Testis (tissue), 3 donors: ENCODE measurements around the gene CACNA2D4. TPM values are rescaled to one million over a fixed set of nuclear protein-coding genes. Genes with fewer than 3 reads are reported as not detected.

Experiments used
- DNase-seq: peaks from one replicate; pipeline ENCODE4 v3.0.0-alpha.2; 2019
- H3K27ac ChIP-seq, 2 donors: fragments of 200-600 bp; sonication (generic); one replicate each; pipeline ENCODE4 v1.5.1; 2019
- H3K27me3 ChIP-seq: fragments of 200-600 bp; sonication (generic); one replicate; pipeline ENCODE4 v1.5.1; 2019
- H3K36me3 ChIP-seq: fragments of 200-600 bp; sonication (generic); one replicate; pipeline ENCODE4 v1.5.1; 2017; ENCODE audit warnings: low read depth; ENCODE audit errors: missing control alignments
- H3K4me1 ChIP-seq: fragments of 200-600 bp; sonication (generic); one replicate; pipeline ENCODE4 v1.5.1; 2019
- H3K4me3 ChIP-seq, 2 donors: fragments of 200-600 bp; sonication (generic); one replicate each; pipeline ENCODE4 v1.5.1; 2017 to 2019
- H3K9me3 ChIP-seq: fragments of 200-600 bp; sonication (generic); one replicate; pipeline ENCODE4 v1.5.1; 2017
- CTCF ChIP-seq, 3 experiments: fragments of 450-650 bp in 2 of 3; fragments of 200-600 bp in 1 of 3; sonication (generic) in 1 of 3; IDR thresholded peaks; one replicate each; pipeline ENCODE4 v1.5.1; 2016 to 2019; ENCODE audit warnings: antibody characterized with exemption in 3 of 3, mild to moderate bottlenecking in 2 of 3, moderate library complexity in 1 of 3
- POLR2A ChIP-seq: fragments of 450-650 bp; IDR thresholded peaks from one replicate; pipeline ENCODE4 v1.6.1; 2017; ENCODE audit warnings: antibody characterized with exemption, mild to moderate bottlenecking, moderate library complexity
- WGBS, 2 donors: methylation state at CpG; one replicate each; pipeline ENCODE4 v1.1.5; 2018; 5-methylcytosine and 5-hydroxymethylcytosine counted together
- intact Hi-C: fragments of 100-400 bp; cut with DNase I; formaldehyde crosslinking; loops from one replicate; pipeline ENCODE4 v1.15.1; 2023; ENCODE audit warnings: low total_unique reads
- polyA plus RNA-seq: library from polyadenylated mRNA; stranded (reverse); fragments of 350-450 nt; fragmentation: Illumina TruSeq; extraction: RNeasy Lipid Tissue Mini Kit (QIAGEN cat#74804); gene quantifications from one replicate; pipeline ENCODE4 v1.2.3, GENCODE V29; 2014; ENCODE audit warnings: low read depth, low replicate concordance; ENCODE audit not compliant: insufficient read depth
- total RNA-seq, 2 donors: library from RNA; depleted of rRNA; stranded (reverse); fragments of >200 nt; gene quantifications; one replicate each; pipeline ENCODE4 v1.2.3, GENCODE V29; 2016

CACNA2D4 gene
- total and polyA plus RNA-seq, 3 donors from 2014 or later: 10.8 to 18.3 (median 15.8) TPM

DNA sequence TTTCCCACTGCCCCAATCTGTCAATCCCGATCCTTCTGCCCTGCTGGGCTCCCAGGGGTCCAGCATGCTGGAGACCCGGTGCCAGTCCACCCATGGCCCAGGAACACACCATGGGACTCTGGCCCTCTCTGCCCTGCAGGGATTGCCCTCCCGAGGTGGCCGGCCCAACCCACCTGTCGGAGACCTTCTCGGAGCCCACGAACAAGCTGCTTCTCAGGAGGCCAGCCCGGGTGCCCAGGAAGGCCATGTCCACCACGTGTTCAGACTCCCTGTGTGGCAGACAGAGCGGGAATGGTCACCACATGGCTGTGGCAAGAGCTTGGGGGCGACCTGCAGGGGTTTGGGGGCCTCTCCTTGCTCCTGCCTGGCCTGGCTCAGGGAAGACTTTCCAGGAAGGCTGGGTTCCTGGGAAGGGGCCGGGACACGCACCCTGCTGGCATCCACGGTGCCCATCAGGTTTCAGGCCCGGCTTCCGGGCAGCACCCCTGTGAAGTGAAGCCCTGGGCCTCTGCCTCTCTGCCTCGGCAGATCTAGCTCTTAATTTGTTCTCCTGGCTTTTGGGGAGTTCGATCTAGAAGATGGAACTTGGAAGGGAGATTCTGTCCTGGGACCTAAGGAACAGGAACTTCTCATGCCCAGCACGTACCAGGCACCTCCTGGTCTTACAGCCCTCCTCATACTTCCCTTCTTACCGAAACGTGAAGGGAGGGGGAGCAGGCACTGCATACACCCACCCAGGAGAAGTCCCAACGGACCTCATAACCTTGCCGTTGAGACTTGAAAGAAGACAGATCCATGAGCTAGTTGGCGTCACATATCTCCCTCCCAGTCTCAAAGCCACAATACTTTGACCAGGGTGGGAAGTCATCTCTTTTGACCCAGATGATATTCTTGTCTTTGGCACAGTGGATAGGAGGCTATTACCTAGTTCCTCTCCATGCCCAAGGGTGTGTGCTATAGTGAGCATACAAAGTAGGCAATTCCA, 71.7 kb downstream of the CACNA2D4 start:
- Histone ChIP-seq H3K4me1 (no peaks in the 10 kb centered on the region), H3K27me3 (no peaks in the 10 kb centered on the region), H3K4me3 (no peak overlapping the region), H3K9me3 (no peaks in the 10 kb centered on the region), H3K36me3 (no peaks in the 10 kb centered on the region), H3K27ac (no peak overlapping the region)
- TF ChIP-seq CTCF (IDR thresholded peaks at IDR 0.05) (no peak), POLR2A (no peak)
- intact Hi-C loops: no loop called here
- WGBS, 2 donors: 91 to 94% methylated on average over 13 to 18 of the region's 24 CpGs
- DNase-seq: no peak

- Histone ChIP-seq H3K27ac (no peak overlapping the region), H3K4me3 (no peak overlapping the region), H3K9me3 (no peaks in the 10 kb centered on the region), H3K4me1 (no peaks in the 10 kb centered on the region), H3K36me3 (no peaks in the 10 kb centered on the region), H3K27me3 (no peaks in the 10 kb centered on the region)
- intact Hi-C loops: no loop called here
- DNase-seq: no peak
- TF ChIP-seq POLR2A (no peak), CTCF (IDR thresholded peaks at IDR 0.05) (no peak)
- WGBS, 2 donors: 85 to 94% methylated on average over 4 to 5 of the region's 5 CpGs
Observed at GRCh38 chr12:1845886-1846285, 72.6 kb downstream of the CACNA2D4 start.

DNA sequence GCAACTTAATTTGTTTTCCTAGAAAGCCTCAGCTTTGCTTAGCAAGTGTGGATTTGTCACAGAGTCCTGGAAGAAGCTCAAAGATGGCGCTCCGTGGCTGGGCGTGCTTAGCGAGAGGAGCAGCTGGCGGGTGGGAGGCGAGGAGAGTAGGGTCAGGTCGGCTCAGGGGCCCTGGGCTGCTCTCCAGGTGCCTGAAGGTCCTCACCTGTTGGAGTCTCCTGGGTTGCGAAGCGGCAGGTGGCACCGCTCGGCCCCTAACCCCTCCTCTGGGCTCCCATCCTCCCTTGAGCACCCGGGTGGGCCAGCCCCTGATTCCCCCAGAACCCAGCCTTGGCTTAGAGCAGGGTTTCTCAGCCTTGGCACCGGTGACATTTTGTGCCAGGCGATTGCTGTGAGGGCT, 73.0 kb downstream of the CACNA2D4 start:
- no peak overlapping the region for H3K4me3 ChIP-seq
- no peak for DNase-seq
- 76 to 84% methylated on average over 11 to 14 of the region's 14 CpGs for WGBS, 2 donors
- TF ChIP-seq CTCF (IDR thresholded peaks at IDR 0.05): no peak
- TF ChIP-seq POLR2A: no peak
- H3K4me1 ChIP-seq: no peaks in the 10 kb centered on the region
- no peaks in the 10 kb centered on the region for H3K36me3 ChIP-seq
- no peaks in the 10 kb centered on the region for H3K9me3 ChIP-seq
- H3K27ac ChIP-seq: no peak overlapping the region
- intact Hi-C loops: no loop called here
- no peaks in the 10 kb centered on the region for H3K27me3 ChIP-seq

DNA sequence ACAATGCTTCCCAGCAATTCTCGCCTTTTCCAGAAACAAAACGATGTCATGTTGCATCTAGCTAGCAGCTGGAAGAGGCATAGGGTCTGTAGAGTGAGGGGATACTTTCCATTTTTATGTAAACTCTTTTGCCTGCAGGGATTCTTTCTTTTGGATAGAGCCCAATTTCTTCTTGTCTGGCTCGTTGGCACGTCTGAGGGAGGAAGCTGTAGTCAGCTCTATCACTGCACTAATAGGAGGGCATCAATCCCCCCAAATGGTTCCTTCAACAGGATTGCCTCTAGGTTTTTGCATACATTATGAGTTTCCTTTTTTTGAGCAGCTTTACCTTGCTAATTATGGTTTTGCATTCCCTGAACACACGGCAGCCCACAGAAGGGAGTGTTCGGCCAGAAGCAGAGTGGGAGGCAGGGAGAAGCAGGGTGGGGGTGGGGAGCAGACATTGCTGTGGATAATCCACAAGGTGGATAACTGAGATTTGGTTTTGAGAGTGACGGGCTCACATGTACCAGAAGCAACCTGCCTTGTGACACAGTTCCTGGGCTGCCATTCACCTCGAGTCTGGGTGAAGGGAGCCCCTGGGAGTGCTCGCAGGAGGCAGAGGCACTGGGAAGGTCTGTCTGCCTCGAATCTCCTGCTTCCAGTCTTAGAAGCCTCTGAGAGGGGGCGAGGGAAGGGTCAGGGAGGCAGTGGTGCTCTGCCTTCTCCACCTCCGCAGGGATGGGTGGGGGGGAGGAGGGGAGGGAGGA, 73.6 kb downstream of the CACNA2D4 start:
- Histone ChIP-seq H3K27ac (no peak overlapping the region), H3K9me3 (no peaks in the 10 kb centered on the region), H3K27me3 (no peaks in the 10 kb centered on the region), H3K4me1 (no peaks in the 10 kb centered on the region), H3K36me3 (no peaks in the 10 kb centered on the region), H3K4me3 (no peak overlapping the region)
- WGBS, 2 donors: 42 to 48% methylated on average over 12 of the region's 12 CpGs
- TF ChIP-seq CTCF (IDR thresholded peaks at IDR 0.05): no peak
- TF ChIP-seq POLR2A: no peak
- no peak for DNase-seq
- intact Hi-C loops: no loop called here
